Naive thymus-derived CD8-positive, alpha-beta T cell (primary cell): Measurements from ENCODE around the gene BCAN. TPM values are rescaled to one million over a fixed set of nuclear protein-coding genes. Genes with fewer than 3 reads are reported as not detected.

Experiments used
- ATAC-seq, 2 donors: fragments of 150-1000 bp; cut with Tn5 transposase in 1 of 2; sonication (Bioruptor Pico), chemical (Tn5 transposase) in 1 of 2; 1 replicate in 1 of 2; 2 replicates in 1 of 2; pipeline ENCODE4 v1.10.0; 2021; ENCODE audit warnings: mild to moderate bottlenecking in 2 of 2, moderate library complexity in 2 of 2
- POLR2A ChIA-PET: fragments of 350-600 bp; sonication (Branson Sonifier 250); formaldehyde crosslinking; loops from one replicate; lab custom pipeline; 2021; ENCODE audit warnings: antibody characterized with exemption; lab: Charles Lee
- DNase-seq, 10 donors: peaks; one replicate each; pipeline versions ENCODE4 v3.0.0 to v3.0.0-alpha.2; 2020 to 2022
- H3K27ac Mint-ChIP-seq, 10 donors: one replicate each; pipeline ENCODE4 v1.8.0; 2020 to 2022; ENCODE audit warnings: mild to moderate bottlenecking in 10 of 10, mixed read lengths in 10 of 10, moderate library complexity in 4 of 10, inconsistent platforms in 1 of 10
- H3K27me3 Mint-ChIP-seq, 5 donors: one replicate each; pipeline ENCODE4 v1.8.0; 2021 to 2022; ENCODE audit warnings: mixed read lengths in 5 of 5
- H3K36me3 Mint-ChIP-seq, 3 donors: one replicate each; pipeline ENCODE4 v1.8.0; 2020 to 2022; ENCODE audit warnings: mixed read lengths in 3 of 3, mild to moderate bottlenecking in 2 of 3, inconsistent platforms in 1 of 3
- H3K4me1 Mint-ChIP-seq, 4 donors: one replicate each; pipeline ENCODE4 v1.8.0; 2021 to 2022; ENCODE audit warnings: mixed read lengths in 4 of 4
- H3K4me3 Mint-ChIP-seq, 10 donors: one replicate each; pipeline ENCODE4 v1.8.0; 2020 to 2022; ENCODE audit warnings: mild to moderate bottlenecking in 10 of 10, mixed read lengths in 10 of 10, moderate library complexity in 6 of 10, inconsistent platforms in 1 of 10
- H3K9me3 Mint-ChIP-seq, 9 donors: one replicate each; pipeline ENCODE4 v1.8.0; 2020 to 2022; ENCODE audit warnings: mixed read lengths in 9 of 9, mild to moderate bottlenecking in 3 of 9, inconsistent platforms in 1 of 9, moderate library complexity in 1 of 9
- polyA plus RNA-seq, 3 donors: library from polyadenylated mRNA; unstranded; fragments of 300-500 nt; fragmentation: Illumina TruSeq; gene quantifications; one replicate each; pipeline ENCODE4 v1.2.3, GENCODE V29; 2021
- total RNA-seq, 8 experiments: library from RNA in 2 of 8; stranded (reverse) in 2 of 8; gene quantifications; one replicate each; pipeline ENCODE4 v1.2.3 and lab custom pipeline; 2021 to 2026

The BCAN gene
- total and polyA plus RNA-seq, 5 experiments from 2014 or later: not detected

GRCh38 chr1:156676114-156676819 is 34.4 kb downstream of the BCAN start:
- no peak overlapping the region for H3K4me3 Mint-ChIP-seq
- no peak overlapping the region for H3K27ac Mint-ChIP-seq
- H3K9me3 Mint-ChIP-seq: no peaks in the 10 kb centered on the region
- POLR2A ChIA-PET: no interaction called here
- peaks cover 0 to 1% (median 0%) of the 10 kb centered on the region in 3 donors for H3K36me3 Mint-ChIP-seq
- H3K4me1 Mint-ChIP-seq: peaks cover 12 to 19% (median 14%) of the 10 kb centered on the region in 4 donors
- ATAC-seq: peak in 1 of 2 donors; percentile 25
- H3K27me3 Mint-ChIP-seq: peaks cover 26 to 85% (median 61%) of the 10 kb centered on the region in 5 donors
- no peak for DNase-seq

GRCh38 chr1:156676820-156677615 is 35.1 kb downstream of the BCAN start, which contains the start of gene NES:
Gene NES, minus strand, starts transcription at chr1:156677407. Its CDS starts 143 bp downstream, at chr1:156677264.
- POLR2A ChIA-PET: no interaction called here
- Mint-ChIP-seq H3K4me3 (peak within 1 kb of the TSS in 9 of 10 donors; percentile 32 to 68 (median 50)), H3K4me1 (peaks cover 10 to 19% (median 14%) of the 10 kb centered on the region in 4 donors), H3K9me3 (no peaks in the 10 kb centered on the region), H3K27me3 (peaks cover 27 to 85% (median 56%) of the 10 kb centered on the region in 5 donors), H3K36me3 (peaks cover 0 to 1% (median 0%) of the 10 kb centered on the region in 3 donors), H3K27ac (peak within 1 kb of the TSS in 2 of 10 donors; percentile 1 to 25)
- no peak for DNase-seq
- peak; percentile 6 to 23 for ATAC-seq

- ATAC-seq: peak in 1 of 2 donors; percentile 56
- H3K4me1 Mint-ChIP-seq: peaks cover 10 to 19% (median 14%) of the 10 kb centered on the region in 4 donors
- H3K9me3 Mint-ChIP-seq: no peaks in the 10 kb centered on the region
- peak in 2 of 10 donors; percentile 35 to 37 for DNase-seq
- peak overlapping the region in 9 of 10 donors; percentile 3 to 68 (median 50) for H3K4me3 Mint-ChIP-seq
- H3K27me3 Mint-ChIP-seq: peaks cover 27 to 78% (median 52%) of the 10 kb centered on the region in 5 donors
- POLR2A ChIA-PET: no interaction called here
- peaks cover 0 to 1% (median 0%) of the 10 kb centered on the region in 3 donors for H3K36me3 Mint-ChIP-seq
- peak overlapping the region in 2 of 10 donors; percentile 1 to 25 for H3K27ac Mint-ChIP-seq
These were observed 36.0 kb downstream of the BCAN start for GRCh38 chr1:156677616-156678596.

- H3K27ac Mint-ChIP-seq: no peak overlapping the region
- ATAC-seq (no peak), DNase-seq (no peak)
- POLR2A ChIA-PET: interaction anchor here (0.6 kb wide), 1 partner anchor 23 kb away, joined by 5 read pairs; no protein-coding TSS in a partner anchor
- no peaks in the 10 kb centered on the region for H3K9me3 Mint-ChIP-seq
- peaks cover 27 to 59% (median 46%) of the 10 kb centered on the region in 5 donors for H3K27me3 Mint-ChIP-seq
- H3K4me1 Mint-ChIP-seq: peaks cover 12 to 37% (median 28%) of the 10 kb centered on the region in 4 donors
- H3K36me3 Mint-ChIP-seq: no peaks in the 10 kb centered on the region
- H3K4me3 Mint-ChIP-seq: no peak overlapping the region
These were observed 38.1 kb downstream of the BCAN start for GRCh38 chr1:156680056-156680455.

- H3K27ac Mint-ChIP-seq: peak overlapping the region in 1 of 10 donors; percentile 11
- POLR2A ChIA-PET: interaction anchor here (0.6 kb wide), 1 partner anchor 301 kb away, joined by 4 read pairs; no protein-coding TSS in a partner anchor
- ATAC-seq (no peak), DNase-seq (no peak)
- H3K27me3 Mint-ChIP-seq: peaks cover 27 to 51% (median 43%) of the 10 kb centered on the region in 5 donors
- H3K4me1 Mint-ChIP-seq: peaks cover 12 to 37% (median 28%) of the 10 kb centered on the region in 4 donors
- no peaks in the 10 kb centered on the region for H3K36me3 Mint-ChIP-seq
- no peaks in the 10 kb centered on the region for H3K9me3 Mint-ChIP-seq
- H3K4me3 Mint-ChIP-seq: no peak overlapping the region
These were observed 39.5 kb downstream of the BCAN start for GRCh38 chr1:156681196-156681960.

GRCh38 chr1:156682166-156682890 is 40.4 kb downstream of the BCAN start:
- DNase-seq (no peak), ATAC-seq (no peak)
- no peaks in the 10 kb centered on the region for H3K36me3 Mint-ChIP-seq
- POLR2A ChIA-PET: interaction anchor here (1.1 kb wide), 1 partner anchor 46 kb away, joined by 3 read pairs; the partner anchor contains the start of gene METTL25B
- no peak overlapping the region for H3K27ac Mint-ChIP-seq
- H3K27me3 Mint-ChIP-seq: peaks cover 27 to 48% (median 41%) of the 10 kb centered on the region in 5 donors
- H3K4me3 Mint-ChIP-seq: no peak overlapping the region
- H3K9me3 Mint-ChIP-seq: no peaks in the 10 kb centered on the region
- peaks cover 9 to 32% (median 27%) of the 10 kb centered on the region in 4 donors for H3K4me1 Mint-ChIP-seq

GRCh38 chr1:156684227-156684782 is 42.4 kb downstream of the BCAN start:
- ATAC-seq: peak; percentile 53 to 79
- Mint-ChIP-seq H3K9me3 (no peaks in the 10 kb centered on the region), H3K27me3 (peaks cover 14 to 38% (median 31%) of the 10 kb centered on the region in 5 donors), H3K4me1 (peaks cover 2 to 21% (median 19%) of the 10 kb centered on the region in 4 donors), H3K27ac (peak overlapping the region in 1 of 10 donors; percentile 37), H3K4me3 (no peak overlapping the region), H3K36me3 (no peaks in the 10 kb centered on the region)
- peak in 2 of 10 donors; percentile 31 to 41 for DNase-seq
- POLR2A ChIA-PET: interaction anchor here (1.6 kb wide), 1 partner anchor 44 kb away, joined by 5 read pairs; the partner anchor contains the start of genes ISG20L2 and METTL25B

GRCh38 chr1:156689035-156689952 is 47.4 kb downstream of the BCAN start:
- peak; percentile 63 to 89 (median 76) for DNase-seq
- Mint-ChIP-seq H3K27me3 (peaks cover 21 to 59% (median 37%) of the 10 kb centered on the region in 5 donors), H3K27ac (peak overlapping the region in 5 of 10 donors; percentile 71 to 87 (median 82)), H3K36me3 (no peaks in the 10 kb centered on the region), H3K9me3 (no peaks in the 10 kb centered on the region), H3K4me1 (peaks cover 18 to 36% (median 29%) of the 10 kb centered on the region in 4 donors), H3K4me3 (peak overlapping the region in 9 of 10 donors; percentile 13 to 87 (median 59))
- ATAC-seq: peak; percentile 97
- POLR2A ChIA-PET: interaction anchor here (0.7 to 2.9 kb wide), 6 partner anchors 17 to 232 kb away, joined by 3 to 22 read pairs (median 8); partner anchors contain the start of genes CRABP2, ISG20L2, METTL25B and PRCC

- Mint-ChIP-seq H3K4me1 (peaks cover 18 to 32% (median 25%) of the 10 kb centered on the region in 4 donors), H3K4me3 (peak overlapping the region in 2 of 10 donors; percentile 13 to 87), H3K36me3 (no peaks in the 10 kb centered on the region), H3K9me3 (no peaks in the 10 kb centered on the region), H3K27me3 (peaks cover 24 to 65% (median 42%) of the 10 kb centered on the region in 5 donors), H3K27ac (peak overlapping the region in 2 of 10 donors; percentile 71 to 83)
- no peak for DNase-seq
- POLR2A ChIA-PET: interaction anchor here (0.7 to 2.9 kb wide), 7 partner anchors 15 to 233 kb away, joined by 3 to 22 read pairs (median 5); partner anchors contain the start of genes CRABP2, ISG20L2, METTL25B and PRCC
- ATAC-seq: no peak
These were observed 48.2 kb downstream of the BCAN start for GRCh38 chr1:156689953-156690674.
